ENCODE results near the gene RBM15B.

DNA sequence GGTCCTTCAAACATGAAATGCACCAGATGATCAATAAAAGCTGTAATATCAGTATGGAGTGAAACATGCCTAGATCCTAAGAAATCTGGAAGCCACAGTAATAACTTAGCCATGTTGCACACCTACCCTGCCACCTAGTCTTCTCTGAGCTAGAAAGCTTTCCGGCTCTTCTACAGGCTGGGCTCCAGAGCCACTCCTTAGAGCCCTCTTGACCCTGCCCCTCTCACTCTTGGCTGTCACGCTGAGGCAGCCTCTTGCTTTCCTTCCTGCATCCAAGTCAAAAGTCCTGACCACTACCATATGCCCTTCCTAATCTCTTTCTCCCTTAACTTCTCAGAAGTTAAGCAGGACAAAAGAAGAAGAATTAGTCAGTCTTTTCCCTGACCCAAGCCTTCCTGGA lies 17.7 kb downstream of the RBM15B start:
- no peak for TF ChIP-seq CTCF (IDR thresholded peaks at IDR 0.05)
- no peak for TF ChIP-seq POLR2A (IDR thresholded peaks at IDR 0.05)

Data from esophagus squamous epithelium (tissue), 4 donors.